Measurements from ENCODE around the gene BMPR1B.

DNA sequence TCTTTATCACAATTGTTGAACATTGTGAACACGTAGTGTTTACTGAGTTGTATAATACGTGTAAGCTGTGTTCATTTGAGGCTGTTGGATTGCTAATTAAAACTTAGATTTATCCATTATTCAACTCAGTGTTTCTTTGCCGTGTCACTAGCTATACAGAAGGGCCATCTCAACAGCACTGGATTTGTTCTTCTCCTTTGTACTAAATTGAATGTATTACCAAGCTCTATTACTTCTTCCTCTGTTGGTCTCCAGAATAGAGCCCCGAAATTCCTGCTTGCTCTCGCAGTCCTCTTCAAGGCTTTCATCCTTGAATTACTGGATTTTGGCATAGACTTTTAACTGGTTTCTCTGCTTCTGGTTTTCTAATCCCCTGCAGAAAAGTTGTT is 182.8 kb downstream of the BMPR1B start:
- no peak for TF ChIP-seq FOXP2 (optimal IDR thresholded peaks at IDR 0.05; ENCODE audit: borderline replicate concordance, extremely low read depth, extremely low read length, insufficient read depth)
- no peak for TF ChIP-seq POLR2AphosphoS5 (IDR thresholded peaks at IDR 0.05; ENCODE audit: low read depth, low read length)

Data from PFSK-1 (cell line).